AG09319 (cell line): ENCODE data around the gene NR0B2.

Source experiments
- DNase-seq: peaks from one replicate; pipeline ENCODE4 v3.0.0-alpha.2; 2010; ENCODE audit warnings: low read depth; ENCODE audit errors: extremely low read depth
- CTCF ChIP-seq: IDR thresholded peaks from 2 replicates; pipeline ENCODE4 v1.5.1; 2011; ENCODE audit warnings: low read depth, mild to moderate bottlenecking, inconsistent platforms, low read length, moderate library complexity

NR0B2 gene

GRCh38 chr1:26864610-26865480 is 48.9 kb downstream of the NR0B2 start:
- peak; percentile 97 for DNase-seq
- TF ChIP-seq CTCF: no peak; the same call in none of the 2 replicates

- no peak for TF ChIP-seq CTCF
- DNase-seq: no peak
These were observed 50.1 kb downstream of the NR0B2 start for GRCh38 chr1:26863685-26864077.

GRCh38 chr1:26862781-26863684 is 50.7 kb downstream of the NR0B2 start, which contains the start of gene SFN:
Gene SFN, plus strand, starts transcription at chr1:26863149. Its CDS starts 64 bp downstream, at chr1:26863213.
- peak; percentile 12 for TF ChIP-seq CTCF

GRCh38 chr1:26861889-26862378 is 51.8 kb downstream of the NR0B2 start:
- TF ChIP-seq CTCF: no peak

More at GRCh38 chr1:26862781-26863684, 50.7 kb downstream of the NR0B2 start, which contains the start of gene SFN:
- DNase-seq: no peak

More at GRCh38 chr1:26861889-26862378, 51.8 kb downstream of the NR0B2 start:
- DNase-seq: no peak
